HG02588 (cell line): Measurements from ENCODE around the gene SCN5A.

Experiments used
- ATAC-seq: cut with Tn5 transposase; IDR thresholded peaks from one replicate; pipeline ENCODE4 v1.9.1; 2021; ENCODE audit warnings: mild to moderate bottlenecking, moderate library complexity; ENCODE audit not compliant: unreplicated experiment

The SCN5A gene

GRCh38 chr3:38603731-38604131, 45.8 kb downstream of the SCN5A start:
- ATAC-seq, result no peak

GRCh38 chr3:38602576-38603250, 46.8 kb downstream of the SCN5A start:
- ATAC-seq, result no peak

- ATAC-seq, result no peak
These were observed 47.4 kb downstream of the SCN5A start for GRCh38 chr3:38601956-38602550.

GRCh38 chr3:38600551-38600950, 48.9 kb downstream of the SCN5A start:
- ATAC-seq, result no peak

- ATAC-seq, result no peak
These were observed 49.6 kb downstream of the SCN5A start for GRCh38 chr3:38599886-38600285.

GRCh38 chr3:38598791-38599190, 50.7 kb downstream of the SCN5A start:
- no peak for ATAC-seq

GRCh38 chr3:38597502-38598060, 51.9 kb downstream of the SCN5A start:
- no peak for ATAC-seq

- no peak for ATAC-seq
These were observed 54.1 kb downstream of the SCN5A start for GRCh38 chr3:38595393-38595792.

GRCh38 chr3:38590521-38590920, 59.0 kb downstream of the SCN5A start:
- no peak for ATAC-seq

GRCh38 chr3:38588995-38589937, 60.2 kb downstream of the SCN5A start:
- no peak for ATAC-seq

GRCh38 chr3:38588371-38588971, 61.0 kb downstream of the SCN5A start:
- ATAC-seq, result no peak

GRCh38 chr3:38587548-38588131, 61.8 kb downstream of the SCN5A start:
- ATAC-seq, result no peak

- no peak for ATAC-seq
These were observed 62.7 kb downstream of the SCN5A start for GRCh38 chr3:38586546-38587520.

GRCh38 chr3:38585791-38586420, 63.6 kb downstream of the SCN5A start:
- no peak for ATAC-seq

GRCh38 chr3:38583688-38584087, 65.8 kb downstream of the SCN5A start:
- no peak for ATAC-seq

GRCh38 chr3:38582941-38583645, 66.4 kb downstream of the SCN5A start:
- no peak for ATAC-seq

- ATAC-seq, result no peak
These were observed 67.2 kb downstream of the SCN5A start for GRCh38 chr3:38582316-38582715.

GRCh38 chr3:38581774-38582173, 67.7 kb downstream of the SCN5A start:
- ATAC-seq, result no peak
